KOPT-K1 (cell line): ENCODE data around the gene COX6A1.
A peak's percentile ranks its signal among the peaks of the same experiment; 100 is the strongest.

ENCODE experiments used
- H3K27ac ChIP-seq: fragments of 200-600 bp; sonication (generic); 2 replicates; pipeline ENCODE4 v1.5.1; 2016; ENCODE audit warnings: antibody characterized with exemption, mild to moderate bottlenecking, low read depth, low read length; ENCODE audit not compliant: poor library complexity, severe bottlenecking
- H3K36me3 ChIP-seq: fragments of 200-600 bp; sonication (generic); 2 replicates; pipeline ENCODE4 v1.5.1; 2017; ENCODE audit warnings: antibody characterized with exemption, mild to moderate bottlenecking, low read length, moderate library complexity; ENCODE audit not compliant: insufficient read depth
- H3K9me3 ChIP-seq: fragments of 200-600 bp; sonication (generic); 2 replicates; pipeline ENCODE4 v1.5.1; 2017; ENCODE audit warnings: antibody characterized with exemption, low read length, mild to moderate bottlenecking; ENCODE audit not compliant: insufficient read depth, poor library complexity, severe bottlenecking

Gene COX6A1

DNA sequence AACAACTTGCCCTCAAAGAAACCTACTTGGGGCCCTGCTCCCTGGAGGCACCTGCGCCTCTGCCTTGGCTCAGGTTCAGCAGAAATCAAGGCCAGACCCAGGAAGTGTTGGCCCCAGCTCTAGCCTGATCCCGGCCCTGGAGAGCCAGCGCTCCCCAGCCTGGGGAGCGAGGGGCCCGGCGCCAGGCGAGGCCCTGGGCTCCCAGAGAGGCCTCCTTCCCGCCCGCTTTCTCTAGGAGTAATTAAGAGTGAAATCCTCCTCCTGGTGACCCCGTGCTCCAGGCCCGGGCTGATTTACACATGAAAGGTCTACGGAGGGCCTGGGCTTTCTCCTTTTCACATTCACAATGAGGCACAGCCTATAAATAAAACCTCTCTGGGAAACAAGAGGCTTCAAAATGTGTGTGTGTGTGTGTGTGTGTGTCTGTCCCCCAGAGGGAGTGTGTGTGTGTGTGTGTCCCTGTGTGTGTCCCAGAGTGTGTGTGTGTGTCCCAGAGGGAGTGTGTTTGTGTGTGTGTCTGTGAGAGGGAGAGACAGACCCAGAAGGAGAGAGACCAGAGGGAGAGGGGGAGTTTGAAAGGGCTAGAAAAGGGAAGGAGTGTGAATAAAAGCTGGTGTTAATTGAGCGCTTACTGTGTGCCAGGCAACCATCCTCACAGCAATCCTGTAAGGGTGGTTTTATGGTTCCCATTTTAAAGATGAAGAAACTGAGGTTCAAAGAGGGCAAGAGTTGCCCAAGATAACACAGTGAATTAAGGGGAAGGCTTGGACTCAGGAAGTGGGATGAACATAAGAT is 23.8 kb upstream of the COX6A1 start:
- no peak overlapping the region for H3K27ac ChIP-seq
- H3K36me3 ChIP-seq, result no peaks in the 10 kb centered on the region
- no peaks in the 10 kb centered on the region for H3K9me3 ChIP-seq

GRCh38 chr12:120416490-120417216 is 21.3 kb upstream of the COX6A1 start:
- Histone ChIP-seq H3K27ac (no peak overlapping the region), H3K36me3 (no peaks in the 10 kb centered on the region), H3K9me3 (no peaks in the 10 kb centered on the region)

GRCh38 chr12:120417917-120418580 is 19.9 kb upstream of the COX6A1 start:
- Histone ChIP-seq H3K27ac (no peak overlapping the region), H3K36me3 (no peaks in the 10 kb centered on the region), H3K9me3 (no peaks in the 10 kb centered on the region)

DNA sequence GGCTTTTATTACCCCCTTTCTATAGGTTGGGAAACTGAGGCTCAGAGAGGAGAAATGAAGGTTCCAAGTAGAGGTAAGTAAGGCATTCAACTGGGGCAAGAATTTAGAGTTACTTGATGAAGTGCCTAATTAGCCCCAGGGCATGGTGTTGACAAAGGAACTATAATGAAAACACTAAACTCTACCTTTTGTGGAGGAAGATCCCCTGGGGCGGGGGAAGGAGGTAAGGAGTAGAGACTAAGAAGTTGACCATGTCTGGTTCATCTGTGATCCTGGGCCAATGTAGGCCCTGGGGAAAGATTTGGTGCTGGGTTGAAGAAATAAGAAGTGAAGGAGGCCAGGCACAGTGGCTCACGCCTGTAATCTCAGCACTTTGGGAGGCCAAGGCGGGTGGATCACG is 16.2 kb upstream of the COX6A1 start:
- H3K27ac ChIP-seq, result no peak overlapping the region
- H3K36me3 ChIP-seq, result no peaks in the 10 kb centered on the region

DNA sequence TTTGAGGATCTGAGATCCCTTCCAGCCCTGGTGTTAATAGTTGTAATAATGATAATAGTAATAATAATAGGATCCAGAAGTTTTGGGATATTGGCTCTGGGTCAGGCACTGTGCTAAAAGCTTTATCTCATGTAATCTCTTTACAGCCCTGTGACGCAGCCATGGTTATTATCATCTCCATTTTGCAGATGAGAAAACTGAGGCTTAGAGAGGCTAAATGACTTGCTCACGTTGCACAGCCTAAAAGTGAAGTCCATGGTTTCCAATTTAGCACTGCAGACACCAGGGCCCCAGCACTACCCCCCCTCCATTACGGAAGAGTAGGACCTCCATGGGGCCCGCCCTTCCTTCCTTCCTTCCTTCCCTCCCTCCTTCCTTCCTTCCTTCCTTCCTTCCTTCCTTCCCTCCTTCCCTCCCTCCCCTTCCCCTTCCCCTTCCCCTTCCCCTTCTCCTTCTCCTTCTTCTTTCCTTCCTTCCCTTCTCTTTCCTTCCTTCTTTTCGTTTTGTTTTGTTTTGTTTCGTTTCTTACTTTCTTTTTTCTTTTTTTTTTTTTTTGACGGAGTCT is 14.9 kb upstream of the COX6A1 start:
- Histone ChIP-seq H3K9me3 (no peaks in the 10 kb centered on the region), H3K36me3 (no peaks in the 10 kb centered on the region), H3K27ac (no peak overlapping the region)

More for the DNA sequence above, 16.2 kb upstream of the COX6A1 start:
- no peaks in the 10 kb centered on the region for H3K9me3 ChIP-seq

DNA sequence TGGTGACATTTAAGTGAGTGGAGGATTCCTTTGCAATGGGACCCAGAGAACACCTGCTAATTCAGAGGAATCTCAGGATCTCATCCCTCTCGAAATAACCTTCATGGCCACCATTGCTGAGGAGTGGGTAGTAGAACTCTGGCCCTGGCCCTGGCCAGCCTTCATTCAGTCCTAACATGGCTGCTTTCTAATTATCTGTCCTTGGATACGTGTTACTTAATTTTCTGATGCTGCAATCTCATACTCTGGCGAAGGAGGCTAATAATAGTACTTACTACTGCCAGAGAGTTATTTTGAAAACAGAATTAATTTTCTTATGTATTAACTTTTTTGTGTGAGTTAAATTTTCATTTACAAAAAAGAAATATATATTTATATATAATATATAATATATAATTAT is 12.1 kb upstream of the COX6A1 start:
- Histone ChIP-seq H3K36me3 (no peaks in the 10 kb centered on the region), H3K9me3 (peaks cover 4% of the 10 kb centered on the region), H3K27ac (no peak overlapping the region)

DNA sequence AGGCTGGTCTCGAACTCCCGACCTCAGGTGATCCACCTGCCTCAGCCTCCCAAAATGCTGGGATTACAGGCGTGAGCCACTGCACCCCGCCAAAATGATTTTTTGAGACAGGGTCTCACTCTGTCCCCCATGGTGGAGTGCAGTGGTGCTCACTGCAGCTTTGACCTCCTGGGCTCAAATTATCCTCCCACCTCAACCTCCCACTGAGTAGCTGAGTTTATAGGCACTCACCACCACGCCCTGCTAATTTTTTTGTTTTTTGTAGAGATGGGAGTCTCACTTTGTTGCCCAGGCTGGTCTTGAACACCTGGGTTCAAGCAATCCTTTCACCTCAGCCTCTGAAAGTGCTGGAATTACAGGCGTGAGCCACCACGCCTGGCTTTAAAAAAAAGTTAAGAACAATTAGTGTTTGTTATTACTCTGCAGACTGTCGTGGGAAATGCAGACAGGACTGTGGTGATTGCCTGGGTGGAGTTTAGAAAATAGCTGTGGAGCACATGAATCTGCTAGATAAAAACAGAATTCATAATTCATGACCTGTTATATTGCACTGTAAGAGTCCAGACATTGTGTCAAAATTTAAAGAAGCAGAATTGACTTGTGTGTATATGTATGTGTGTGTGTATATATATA is 9.2 kb upstream of the COX6A1 start:
- no peaks in the 10 kb centered on the region for H3K36me3 ChIP-seq
- H3K27ac ChIP-seq, result no peak overlapping the region
- peaks cover 4% of the 10 kb centered on the region for H3K9me3 ChIP-seq

DNA sequence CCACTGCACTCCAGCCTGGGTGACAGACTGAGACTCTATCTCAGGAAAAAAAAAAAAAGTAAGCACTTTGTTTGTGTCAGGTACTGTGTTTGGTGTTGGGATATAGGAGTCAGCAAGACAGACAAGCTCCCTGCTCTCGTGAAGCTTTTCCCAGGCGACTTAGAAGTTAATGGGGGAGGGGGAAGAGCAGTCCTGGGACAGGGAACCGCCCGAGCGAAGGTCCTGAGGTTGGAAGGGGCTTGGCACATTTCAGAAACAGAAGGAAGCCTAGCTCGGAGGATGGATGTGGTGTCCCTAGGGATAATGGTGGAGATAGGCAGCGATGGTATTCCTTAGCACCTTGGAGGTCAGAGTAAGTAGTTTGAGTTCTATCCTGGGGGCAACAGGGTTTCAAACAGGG is 8.5 kb upstream of the COX6A1 start:
- H3K36me3 ChIP-seq, result no peaks in the 10 kb centered on the region
- H3K27ac ChIP-seq, result no peak overlapping the region
- peaks cover 4% of the 10 kb centered on the region for H3K9me3 ChIP-seq

DNA sequence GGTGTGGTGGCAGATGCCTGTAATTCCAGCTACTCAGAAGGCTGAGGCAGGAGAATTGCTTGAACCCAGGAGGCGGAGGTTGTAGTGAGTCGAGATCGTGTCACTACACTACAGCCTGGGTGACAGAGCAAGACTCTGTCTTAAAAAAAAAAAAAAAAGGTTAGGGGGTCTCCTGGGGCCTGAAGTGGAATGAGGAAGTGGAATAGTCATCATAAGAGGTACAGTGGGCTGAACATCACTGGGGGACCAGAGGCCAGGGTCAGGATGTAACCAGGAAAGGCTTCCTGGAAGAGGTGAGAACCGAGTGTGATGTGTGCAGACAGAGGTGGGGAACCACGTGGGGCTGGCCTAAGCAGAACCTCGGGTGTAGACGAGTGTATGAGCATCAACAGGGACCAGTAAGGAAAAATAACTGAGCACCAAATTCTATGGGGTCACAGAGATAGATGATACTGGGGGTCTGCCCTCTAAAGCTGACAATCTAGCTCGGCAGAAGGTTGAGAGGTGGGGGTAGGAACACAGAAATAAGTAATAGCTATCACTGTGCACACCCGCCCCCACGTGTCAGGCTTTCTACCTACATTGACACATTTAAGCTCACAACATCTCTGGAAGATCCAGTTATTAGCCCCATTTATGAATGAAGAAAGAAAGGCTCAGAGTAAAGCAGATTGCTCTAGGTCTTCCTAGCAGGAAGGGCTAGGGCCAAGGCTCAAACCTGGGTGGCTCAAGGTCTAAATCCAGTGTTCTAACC is 5.0 kb upstream of the COX6A1 start:
- Histone ChIP-seq H3K36me3 (no peaks in the 10 kb centered on the region), H3K27ac (no peak overlapping the region), H3K9me3 (peaks cover 4% of the 10 kb centered on the region)

- peaks cover 41% of the 10 kb centered on the region for H3K36me3 ChIP-seq
- H3K27ac ChIP-seq, result peak overlapping the region; percentile 74
- no peaks in the 10 kb centered on the region for H3K9me3 ChIP-seq
Observed at GRCh38 chr12:120438495-120439198, 734 bp downstream of the COX6A1 start.

- Histone ChIP-seq H3K9me3 (no peaks in the 10 kb centered on the region), H3K36me3 (peaks cover 52% of the 10 kb centered on the region), H3K27ac (peak overlapping the region; percentile 19)
Observed at GRCh38 chr12:120439646-120440247, 1.8 kb downstream of the COX6A1 start.

GRCh38 chr12:120444676-120445075 is 6.8 kb downstream of the COX6A1 start:
- Histone ChIP-seq H3K9me3 (no peaks in the 10 kb centered on the region), H3K36me3 (peaks cover 67% of the 10 kb centered on the region), H3K27ac (no peak overlapping the region)
